ENCODE measurements around the gene KDELR3.
A peak's percentile ranks its signal among the peaks of the same experiment; 100 is the strongest.

DNA sequence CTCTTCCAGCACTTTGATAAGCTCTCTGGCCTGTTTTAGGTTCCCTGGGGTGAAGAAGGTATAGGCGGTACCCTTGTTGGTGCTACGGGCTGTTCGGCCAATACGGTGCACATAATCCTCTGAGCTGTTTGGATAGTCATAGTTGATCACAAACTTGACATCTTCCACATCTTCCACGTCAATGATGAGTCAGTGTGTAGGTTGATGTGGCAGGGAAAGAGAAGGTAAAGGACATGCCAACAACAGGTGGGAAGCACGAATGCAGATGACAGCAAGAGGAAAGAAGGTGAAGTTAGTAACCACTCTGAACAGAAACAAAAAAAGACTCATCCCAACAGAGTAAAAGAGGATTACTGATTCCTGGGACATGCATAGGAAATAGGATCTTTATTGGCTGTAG lies 20.1 kb downstream of the KDELR3 start:
- TF ChIP-seq POLR2AphosphoS5 (IDR thresholded peaks at IDR 0.05) (peak in 1 of 2 donors; percentile 61), EP300 (IDR thresholded peaks at IDR 0.05) (no peak)

Measured in esophagus muscularis mucosa (tissue), 3 donors.